GM23338 (cell line): ENCODE data around the gene ACTBL2. TPM values are rescaled to one million over a fixed set of nuclear protein-coding genes. Genes with fewer than 3 reads are reported as not detected.

ENCODE experiments used
- ATAC-seq: fragments of 200-7000 bp; cut with Tn5 transposase; 3 replicates; pipeline ENCODE4 v1.9.1; 2020
- DNase-seq: peaks from one replicate; pipeline ENCODE4 v3.0.0-alpha.2; 2015; ENCODE audit warnings: low spot score
- H2AFZ ChIP-seq: fragments of 200-600 bp; sonication (generic); 2 replicates; pipeline ENCODE4 v1.8.0; 2016; ENCODE audit warnings: antibody characterized with exemption, mild to moderate bottlenecking, moderate library complexity
- H3F3A ChIP-seq: fragments of 200-600 bp; sonication (generic); replicated peaks from 2 replicates; pipeline ENCODE4 v1.8.0; 2017; ENCODE audit warnings: antibody characterized with exemption, mixed run types, low read depth
- H3K27ac ChIP-seq: fragments of 200-600 bp; sonication (generic); 2 replicates; pipeline ENCODE4 v1.6.1; 2016; ENCODE audit warnings: low read depth
- H3K27me3 ChIP-seq: fragments of 200-600 bp; sonication (generic); 2 replicates; pipeline ENCODE4 v1.8.0; 2016; ENCODE audit warnings: mild to moderate bottlenecking, mixed run types, moderate library complexity; ENCODE audit not compliant: insufficient read depth
- H3K36me3 ChIP-seq: fragments of 200-600 bp; sonication (generic); 2 replicates; pipeline ENCODE4 v1.8.0; 2016; ENCODE audit warnings: mild to moderate bottlenecking; ENCODE audit not compliant: insufficient read depth
- H3K4me1 ChIP-seq: fragments of 200-600 bp; sonication (generic); 2 replicates; pipeline ENCODE4 v1.8.0; 2016; ENCODE audit warnings: mild to moderate bottlenecking, moderate library complexity; ENCODE audit not compliant: insufficient read depth
- H3K4me2 ChIP-seq: fragments of 200-600 bp; sonication (generic); 2 replicates; pipeline ENCODE4 v1.7.1; 2017; ENCODE audit warnings: mixed run types
- H3K4me3 ChIP-seq: fragments of 200-600 bp; sonication (generic); 2 replicates; pipeline ENCODE4 v1.6.1; 2016; ENCODE audit warnings: mixed run types
- H3K79me2 ChIP-seq: fragments of 200-600 bp; sonication (generic); replicated peaks from 2 replicates; pipeline ENCODE4 v1.8.0; 2017; ENCODE audit warnings: mild to moderate bottlenecking; ENCODE audit not compliant: insufficient read depth
- H3K9me2 ChIP-seq: fragments of 200-600 bp; sonication (generic); 2 replicates; pipeline ENCODE4 v1.8.0; 2017; ENCODE audit not compliant: insufficient read depth
- H4K20me1 ChIP-seq: fragments of 200-600 bp; sonication (generic); replicated peaks from 2 replicates; pipeline ENCODE4 v1.8.0; 2017; ENCODE audit warnings: mild to moderate bottlenecking; ENCODE audit not compliant: insufficient read depth
- H3K27ac Mint-ChIP-seq: 2 replicates; pipeline ENCODE4 v1.8.0; 2020; ENCODE audit warnings: inconsistent platforms, mild to moderate bottlenecking, moderate library complexity, mixed read lengths
- H3K27me3 Mint-ChIP-seq: 3 replicates; pipeline ENCODE4 v1.8.0; 2022; ENCODE audit warnings: low read depth, mild to moderate bottlenecking, moderate library complexity, mixed read lengths, inconsistent platforms; ENCODE audit not compliant: insufficient read depth, poor library complexity
- H3K36me3 Mint-ChIP-seq: 3 replicates; pipeline ENCODE4 v1.8.0; 2021; ENCODE audit warnings: low read depth, mild to moderate bottlenecking, inconsistent platforms, moderate library complexity, mixed read lengths
- H3K4me1 Mint-ChIP-seq: 3 replicates; pipeline ENCODE4 v1.8.0; 2020; ENCODE audit warnings: mild to moderate bottlenecking, inconsistent platforms, mixed read lengths
- H3K4me3 Mint-ChIP-seq: 3 replicates; pipeline ENCODE4 v1.8.0; 2021; ENCODE audit warnings: moderate library complexity, mild to moderate bottlenecking, inconsistent platforms, mixed read lengths
- H3K9me3 Mint-ChIP-seq: 3 replicates; pipeline ENCODE4 v1.8.0; 2020; ENCODE audit warnings: moderate library complexity, mild to moderate bottlenecking, inconsistent platforms, mixed read lengths
- CREB1 ChIP-seq: fragments of 250-450 bp; sonication (Bioruptor Pico); IDR thresholded peaks from 2 replicates; pipeline ENCODE4 v1.5.0; 2020; ENCODE audit warnings: low read depth, mild to moderate bottlenecking, moderate library complexity
- CTCF ChIP-seq, 2 experiments: fragments of 200-600 bp in 1 of 2; sonication (generic) in 1 of 2; conservative IDR thresholded peaks; 2 replicates each; pipeline versions ENCODE4 v1.5.1 to v1.6.1; 2016 to 2017; ENCODE audit warnings: antibody characterized with exemption in 2 of 2, low read depth in 2 of 2, mild to moderate bottlenecking in 2 of 2, moderate library complexity in 1 of 2
- ETS1 ChIP-seq: IDR thresholded peaks from 2 replicates; pipeline ENCODE4 v1.6.1; 2016; ENCODE audit warnings: antibody characterized with exemption
- EZH2 ChIP-seq: fragments of 200-600 bp; sonication (generic); IDR thresholded peaks from one replicate; pipeline ENCODE4 v1.8.0; 2017; ENCODE audit warnings: antibody characterized with exemption, mild to moderate bottlenecking, low read depth; ENCODE audit not compliant: unreplicated experiment
- EZH2phosphoT487 ChIP-seq: fragments of 200-600 bp; sonication (generic); IDR thresholded peaks from one replicate; pipeline ENCODE4 v1.8.1; 2018; ENCODE audit warnings: antibody characterized with exemption; ENCODE audit not compliant: unreplicated experiment
- JUNB ChIP-seq: IDR thresholded peaks from one replicate; pipeline ENCODE4 v1.6.1; 2016; ENCODE audit warnings: antibody characterized with exemption; ENCODE audit not compliant: unreplicated experiment
- NANOG ChIP-seq: IDR thresholded peaks from 2 replicates; pipeline ENCODE4 v1.6.1; 2016; ENCODE audit warnings: antibody characterized with exemption, borderline replicate concordance
- POLR2AphosphoS5 ChIP-seq: IDR thresholded peaks from 2 replicates; pipeline ENCODE4 v1.6.1; 2016; ENCODE audit warnings: antibody characterized with exemption, low read depth
- REST ChIP-seq: IDR thresholded peaks from one replicate; pipeline ENCODE4 v1.6.1; 2018; ENCODE audit warnings: antibody characterized with exemption; ENCODE audit not compliant: unreplicated experiment
- STAT1 ChIP-seq: IDR thresholded peaks from one replicate; pipeline ENCODE4 v1.6.1; 2016; ENCODE audit warnings: antibody characterized with exemption; ENCODE audit not compliant: unreplicated experiment
- ZNF114 ChIP-seq: fragments of 250-450 bp; sonication (Bioruptor Pico); IDR thresholded peaks from 2 replicates; pipeline ENCODE4 v1.5.0; 2020; ENCODE audit warnings: mild to moderate bottlenecking, moderate library complexity
- ZNF331 ChIP-seq: fragments of 250-450 bp; sonication (Bioruptor Pico); IDR thresholded peaks from 2 replicates; pipeline ENCODE4 v1.5.0; 2020; ENCODE audit warnings: low read depth, mild to moderate bottlenecking, moderate library complexity
- ZNF462 ChIP-seq: fragments of 250-450 bp; sonication (Bioruptor Pico); IDR thresholded peaks from 2 replicates; pipeline ENCODE4 v1.5.0; 2020; ENCODE audit warnings: mild to moderate bottlenecking, moderate library complexity
- polyA plus RNA-seq: library from polyadenylated mRNA; unstranded; fragments of >200 nt; fragmentation: Nextera tagmentation; extraction: Ambion mirVana; gene quantifications from 2 replicates; pipeline ENCODE4 v1.2.1, GENCODE V29; 2016
- total RNA-seq: library from RNA; depleted of rRNA; stranded (reverse); fragments of >200 nt; shearing (Covaris generic); gene quantifications from 2 replicates; pipeline ENCODE4 v1.2.3, GENCODE V29; 2014

ACTBL2 gene
- total and polyA plus RNA-seq, 2 experiments from 2014 or later = not detected

- Histone ChIP-seq H3K9me2 (no peaks in the 10 kb centered on the region), H3K79me2 (no peaks in the 10 kb centered on the region), H3K36me3 (no peaks in the 10 kb centered on the region), H2AFZ (no peak overlapping the region), H3K27ac (no peak overlapping the region), H3K27me3 (no peaks in the 10 kb centered on the region), H3F3A (no peaks in the 10 kb centered on the region), H3K4me1 (no peaks in the 10 kb centered on the region), H4K20me1 (no peaks in the 10 kb centered on the region), H3K4me2 (no peak overlapping the region), H3K4me3 (no peak overlapping the region)
- DNase-seq (no peak), ATAC-seq (no peak)
- Mint-ChIP-seq H3K9me3 (no peaks in the 10 kb centered on the region; the same call in 2 of the 3 replicates), H3K4me1 (no peaks in the 10 kb centered on the region), H3K36me3 (no peaks in the 10 kb centered on the region), H3K4me3 (no peak overlapping the region), H3K27ac (no peak overlapping the region), H3K27me3 (peaks cover 4% of the 10 kb centered on the region)
- TF ChIP-seq CREB1 (CRISPR knock-in tag) (no peak), POLR2AphosphoS5 (no peak), ZNF331 (CRISPR knock-in tag) (no peak), REST (no peak), ETS1 (no peak), STAT1 (no peak), EZH2phosphoT487 (no peak), CTCF (conservative IDR thresholded peaks at IDR 0.05; ENCODE audit: low read depth in 2 of 2) (no peak), JUNB (no peak), ZNF114 (CRISPR knock-in tag) (no peak), ZNF462 (no peak), EZH2 (no peak), NANOG (no peak)
These were observed 14.0 kb downstream of the ACTBL2 start for GRCh38 chr5:57468481-57469163.
